GM18502 (cell line): ENCODE results near the gene PLPPR3.

ENCODE experiments used
- ATAC-seq: cut with Tn5 transposase; IDR thresholded peaks from one replicate; pipeline ENCODE4 v1.9.1; 2021; ENCODE audit warnings: mild to moderate bottlenecking; ENCODE audit not compliant: unreplicated experiment, poor library complexity

The PLPPR3 gene

DNA sequence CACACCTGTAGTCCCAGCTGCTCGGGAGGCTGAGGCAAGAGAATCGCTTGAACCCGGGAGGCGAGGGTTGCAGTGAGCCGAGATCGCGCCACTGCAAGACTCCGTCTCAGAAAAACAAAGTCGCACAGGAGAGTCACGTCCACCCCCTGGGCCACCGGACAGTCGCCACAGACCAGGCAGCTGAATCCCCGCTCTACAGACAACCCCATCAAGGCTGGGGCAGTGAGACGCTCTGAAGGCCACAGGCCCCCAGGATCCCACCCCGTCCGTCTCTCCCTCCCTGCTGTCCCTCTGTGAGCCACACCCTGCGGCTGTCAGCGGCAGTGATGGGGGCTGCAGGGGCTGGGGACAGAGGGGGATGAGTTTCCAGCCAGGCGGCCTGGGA is 40.0 kb downstream of the PLPPR3 start:
- ATAC-seq: no peak

DNA sequence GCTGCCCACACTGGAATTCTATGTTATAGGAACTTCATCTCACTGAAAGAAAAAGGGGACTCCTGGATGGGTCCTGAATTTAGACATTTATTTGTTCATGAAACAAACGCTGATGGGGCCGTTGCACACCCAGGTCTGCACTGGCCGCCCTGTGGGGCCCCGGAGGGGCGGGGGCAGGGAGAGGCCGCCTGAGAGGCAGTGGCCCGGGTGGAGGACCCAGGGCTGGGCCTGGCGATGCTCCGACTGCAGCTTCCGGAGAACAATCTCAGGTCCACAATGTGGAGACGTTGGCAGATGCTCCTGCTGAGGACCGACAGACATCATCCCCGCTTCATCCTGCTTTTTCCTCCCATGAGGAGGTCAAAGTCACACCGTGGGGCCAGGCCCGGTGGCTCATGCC is 40.8 kb downstream of the PLPPR3 start:
- ATAC-seq: no peak

DNA sequence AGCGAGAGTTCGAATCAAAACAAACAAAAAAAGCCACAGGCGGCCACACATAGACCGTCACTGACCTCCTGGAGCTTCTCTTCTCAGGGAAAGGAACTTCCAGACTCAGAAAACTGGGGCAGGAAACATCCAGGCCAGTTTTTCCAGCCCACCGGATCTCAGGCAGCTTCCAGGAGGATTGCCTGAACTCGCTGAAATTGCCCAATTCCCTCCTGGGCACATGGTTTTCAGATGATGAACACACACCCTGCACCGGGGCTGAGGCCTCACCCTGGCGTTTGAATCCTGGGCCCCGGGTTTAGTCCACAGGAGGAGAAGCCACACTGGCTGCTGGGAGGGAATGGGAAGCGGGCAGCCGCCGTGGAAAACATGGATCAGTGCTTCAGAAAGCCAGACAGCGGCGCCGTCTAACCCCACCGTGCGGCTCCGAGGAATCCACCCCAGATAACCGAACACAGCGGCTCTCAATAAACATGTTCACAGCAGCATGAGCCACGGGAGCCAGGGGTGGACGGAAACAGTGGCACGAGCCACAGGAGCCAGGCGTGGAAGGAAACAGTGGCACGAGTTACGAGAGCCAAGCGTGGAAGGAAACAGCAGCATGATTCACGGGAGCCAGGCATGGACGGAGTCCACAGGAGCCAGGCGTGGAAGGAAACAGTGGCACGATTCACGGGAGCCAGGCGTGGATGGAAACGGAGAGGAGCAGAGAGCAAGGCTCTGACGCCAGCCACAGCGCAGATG is 42.7 kb downstream of the PLPPR3 start:
- no peak for ATAC-seq

DNA sequence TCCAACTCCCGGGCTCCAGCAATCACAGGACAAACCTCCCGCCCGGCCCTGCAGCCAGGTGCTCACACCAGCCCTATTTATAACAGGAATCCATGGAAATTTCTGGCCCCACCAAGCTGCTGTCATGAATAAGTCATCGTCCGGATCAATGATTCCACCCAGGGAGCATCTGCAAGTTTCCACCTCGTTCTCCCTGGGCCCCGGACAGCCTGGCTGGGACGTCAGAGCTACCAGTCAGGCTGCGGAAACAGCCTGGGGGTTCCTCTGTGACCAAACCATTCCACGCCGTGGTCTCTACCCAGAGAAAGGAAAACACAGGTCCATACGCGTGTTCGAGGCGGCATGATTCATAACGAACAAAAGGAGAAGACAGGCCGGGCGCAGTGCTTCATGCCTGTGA is 45.2 kb downstream of the PLPPR3 start:
- no peak for ATAC-seq

DNA sequence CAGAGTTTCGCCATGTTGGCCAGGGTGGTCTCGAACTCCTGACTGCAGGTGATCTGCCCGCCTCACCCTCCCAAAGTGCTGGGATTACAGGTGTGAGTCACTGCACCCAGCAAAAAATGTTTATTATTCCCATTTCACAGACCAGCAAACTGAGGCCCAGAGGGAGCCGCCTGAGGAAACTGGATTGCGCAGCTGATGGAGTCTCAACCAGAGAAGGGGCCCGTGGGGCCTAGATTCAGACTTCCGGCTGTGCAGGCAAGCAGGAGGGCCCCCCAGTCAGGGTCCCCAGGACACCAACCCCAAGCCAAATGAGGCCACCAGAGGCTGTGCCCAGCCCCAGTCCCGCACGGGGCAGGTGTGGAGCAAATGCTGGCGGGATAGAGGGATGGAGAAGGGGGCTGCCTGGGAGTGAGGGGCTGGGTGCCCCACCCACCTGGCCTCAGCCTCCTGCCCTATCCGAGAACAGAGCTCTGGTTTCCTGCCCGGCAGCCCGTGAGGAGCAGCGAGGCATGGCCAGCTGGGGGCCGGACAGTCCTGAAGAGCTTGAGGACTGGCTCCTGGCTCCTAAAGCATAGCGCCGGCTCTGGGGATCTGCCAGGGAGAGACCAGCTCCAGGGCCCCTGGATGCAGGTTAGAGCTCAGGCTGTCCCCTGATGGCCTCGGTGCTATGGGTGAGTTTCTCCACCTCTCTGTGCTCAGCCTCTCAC is 48.9 kb downstream of the PLPPR3 start:
- no peak for ATAC-seq

DNA sequence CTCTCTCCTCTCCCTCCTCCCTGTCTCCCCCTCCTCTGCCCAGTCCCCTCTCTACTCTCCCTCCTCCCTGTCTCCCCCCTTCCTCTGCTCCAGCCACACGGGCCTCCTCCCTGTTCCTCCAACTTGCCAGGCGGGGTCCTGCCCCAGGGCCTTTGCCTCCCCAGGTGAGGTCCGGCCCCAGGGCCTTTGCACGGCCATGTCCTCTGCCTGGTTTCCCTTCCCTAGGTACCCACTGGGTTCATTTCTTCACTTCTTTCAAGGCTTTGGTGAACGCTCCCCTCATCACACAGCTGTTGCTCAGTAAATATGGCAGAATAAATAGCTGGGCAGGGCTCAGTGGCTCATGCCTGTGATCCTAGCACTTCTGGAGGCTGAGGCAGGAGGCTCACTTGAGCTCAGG is 49.7 kb downstream of the PLPPR3 start:
- no peak for ATAC-seq

DNA sequence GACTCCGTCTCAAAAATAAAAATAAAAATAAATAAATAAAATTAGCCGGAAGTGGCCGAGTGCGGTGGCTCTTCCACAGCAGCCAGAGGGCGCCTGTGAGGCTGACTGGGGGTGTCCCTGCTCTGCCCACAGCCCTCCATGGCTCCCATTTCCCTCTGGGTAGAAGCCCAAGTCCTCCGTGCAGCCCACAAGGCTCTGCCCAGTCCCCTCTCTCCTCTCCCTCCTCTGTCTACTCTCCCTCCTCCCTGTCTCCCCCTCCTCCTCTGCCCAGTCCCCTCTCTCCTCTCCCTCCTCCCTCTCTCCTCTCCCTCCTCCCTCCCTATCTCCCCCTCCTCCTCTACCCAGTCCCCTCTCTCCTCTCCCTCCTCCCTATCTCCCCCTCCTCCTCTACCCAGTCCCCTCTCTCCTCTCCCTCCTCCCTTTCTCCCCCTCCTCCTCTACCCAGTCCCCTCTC is 50.4 kb downstream of the PLPPR3 start:
- no peak for ATAC-seq

DNA sequence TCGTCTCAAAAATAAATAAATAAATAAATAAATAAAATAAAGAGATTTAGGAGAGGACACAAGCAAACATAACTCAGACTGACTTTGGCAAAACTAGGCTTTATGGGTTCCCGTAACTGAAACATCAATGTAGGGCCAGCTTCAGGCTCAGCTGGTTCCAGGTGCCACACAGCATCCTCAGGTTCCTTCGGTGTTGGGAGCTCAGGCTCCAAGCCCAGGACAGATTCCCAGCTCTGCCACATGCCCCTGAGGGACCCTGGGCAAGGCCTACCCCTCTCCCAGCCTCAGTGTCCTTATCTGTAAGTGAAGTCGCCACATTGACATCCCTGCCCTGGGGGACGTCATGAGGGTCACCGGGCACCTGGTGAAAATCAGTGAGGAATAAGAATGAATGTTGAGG is 52.1 kb downstream of the PLPPR3 start:
- ATAC-seq: no peak

DNA sequence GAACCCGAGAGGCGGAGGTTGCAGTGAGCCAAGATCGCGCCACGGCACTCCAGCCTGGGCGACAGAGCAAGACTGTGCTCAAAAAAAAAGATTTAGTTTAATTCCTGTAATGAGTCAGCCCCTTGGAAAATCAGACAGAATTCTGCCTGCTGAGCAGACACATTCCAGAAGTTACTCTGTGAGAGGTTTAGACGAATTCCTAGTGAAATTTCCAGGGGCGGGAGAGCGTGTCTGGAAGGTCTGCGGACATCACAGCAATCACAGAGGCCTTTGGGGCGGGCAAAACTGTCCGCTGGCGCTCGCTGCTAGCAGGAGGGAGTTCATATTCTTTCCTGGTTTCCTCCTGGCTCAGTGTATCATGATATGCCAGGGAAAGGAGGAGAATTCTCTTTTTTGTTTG is 53.3 kb downstream of the PLPPR3 start:
- no peak for ATAC-seq

DNA sequence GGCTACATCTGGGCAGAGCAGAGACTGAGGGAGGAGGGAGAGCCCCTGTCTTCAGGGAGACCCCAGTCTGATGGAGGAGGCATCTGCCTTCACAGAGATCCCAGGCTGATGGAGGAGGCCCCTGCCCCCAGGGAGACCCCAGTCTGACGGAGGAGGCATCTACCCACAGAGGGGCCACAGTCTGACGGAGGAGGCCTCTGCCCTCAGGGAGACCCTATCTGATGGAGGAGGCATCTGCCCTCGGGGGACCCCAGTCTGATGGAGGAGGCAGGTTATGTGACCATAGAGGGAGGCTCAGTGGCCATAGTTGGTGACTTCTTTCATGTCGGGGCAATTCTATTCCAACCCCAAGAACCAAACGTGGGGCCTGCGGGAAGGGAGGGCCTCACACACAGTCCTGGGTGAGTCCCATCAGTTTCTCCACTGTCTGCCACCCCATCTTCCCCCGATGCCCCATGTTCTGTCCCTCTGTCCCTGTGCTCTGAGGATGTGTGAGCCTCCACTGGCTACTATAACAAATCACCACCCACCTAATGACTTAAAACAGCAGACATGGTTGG is 56.5 kb downstream of the PLPPR3 start:
- no peak for ATAC-seq

DNA sequence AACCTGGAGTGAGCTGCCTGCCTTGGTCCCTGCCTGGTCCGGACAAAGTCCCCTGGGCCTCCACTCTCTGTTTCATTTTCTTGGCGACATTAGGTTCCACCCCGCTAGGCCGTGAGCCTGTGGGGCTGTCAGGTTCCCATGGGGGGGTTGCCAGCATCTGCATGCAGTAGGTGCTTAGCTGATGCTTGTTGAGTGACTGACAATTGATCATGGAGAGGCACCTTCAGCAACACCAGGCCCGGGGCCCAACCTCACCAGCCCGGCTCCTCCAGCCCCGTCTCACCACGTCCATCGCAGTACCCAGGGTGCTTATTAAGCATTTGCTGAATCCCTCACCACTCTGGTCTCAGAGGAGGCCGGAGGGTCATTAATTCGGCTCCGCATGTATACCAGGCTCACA is 57.5 kb downstream of the PLPPR3 start:
- ATAC-seq: no peak

DNA sequence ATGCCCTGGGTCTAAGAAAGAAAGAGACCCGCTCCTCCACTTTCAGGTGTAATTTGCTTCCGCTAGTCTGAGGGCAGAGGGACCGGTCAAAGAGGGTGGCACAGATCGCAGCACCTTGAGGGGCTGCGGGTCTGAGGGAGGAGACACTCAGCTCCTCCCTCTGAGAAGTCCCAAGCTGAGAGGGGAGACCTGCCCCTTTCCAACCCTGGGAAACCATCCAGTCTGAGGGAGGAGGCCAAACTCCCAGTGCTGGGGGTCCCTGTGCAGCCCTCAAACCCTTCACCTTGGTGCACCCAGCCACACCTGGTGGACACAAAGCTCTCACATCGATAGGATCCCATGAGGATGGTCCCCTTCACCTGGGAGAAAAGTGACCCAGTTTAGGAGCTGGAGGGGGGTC is 57.9 kb downstream of the PLPPR3 start:
- no peak for ATAC-seq

DNA sequence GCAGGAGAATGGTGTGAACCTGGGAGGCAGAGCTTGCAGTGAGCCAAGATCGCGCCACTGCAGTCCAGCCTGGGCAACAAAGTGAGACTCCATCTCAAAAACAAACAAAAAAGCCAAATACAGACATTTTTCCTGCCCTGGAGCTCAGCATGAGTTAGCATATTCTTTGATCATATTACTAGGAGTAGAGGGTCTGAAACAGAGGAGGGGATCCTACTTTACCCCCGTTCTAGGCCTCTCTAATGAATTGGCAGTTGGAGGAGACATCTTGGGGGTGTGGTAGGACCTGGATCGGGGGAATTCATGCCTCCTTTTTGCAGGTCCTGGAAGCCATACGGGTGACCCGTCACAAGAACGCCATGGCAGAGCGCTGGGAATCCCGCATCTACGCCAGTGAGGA is 58.6 kb downstream of the PLPPR3 start:
- no peak for ATAC-seq
